ENCODE data around the gene IL12RB2. TPM values are rescaled to one million over a fixed set of nuclear protein-coding genes. Genes with fewer than 3 reads are reported as not detected.
A peak's percentile ranks its signal among the peaks of the same experiment; 100 is the strongest.
"Not testable (repeated sequence)": the region's sequence is repeated elsewhere in the genome, so short reads cannot be mapped to it uniquely, and the experiment has no call there.

Gene IL12RB2
- total RNA-seq, 3 donors from 2014 or later, result 75.9 to 87.4 (median 81.2) TPM

DNA sequence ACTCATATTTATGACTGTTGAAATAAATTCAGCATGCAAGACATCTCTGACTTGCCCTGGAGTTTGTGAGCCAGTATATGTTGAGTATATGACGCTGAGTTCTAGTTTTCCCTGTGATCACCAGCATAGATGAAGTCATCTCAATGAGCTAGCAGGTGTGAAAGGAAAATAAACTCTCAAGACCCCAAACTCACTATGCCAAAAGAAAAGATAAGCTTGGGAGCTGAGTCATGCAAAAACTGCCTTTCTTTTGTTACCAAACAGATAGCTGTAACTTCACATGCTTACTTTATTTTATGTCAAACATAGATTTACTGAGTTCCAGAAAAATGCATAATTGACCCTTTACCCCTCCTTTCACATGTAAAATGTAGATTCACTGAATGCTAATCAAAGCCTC, 69.6 kb downstream of the IL12RB2 start:
- H3K36me3 Mint-ChIP-seq (ENCODE audit: insufficient read depth), result peaks cover 35% of the 10 kb centered on the region

DNA sequence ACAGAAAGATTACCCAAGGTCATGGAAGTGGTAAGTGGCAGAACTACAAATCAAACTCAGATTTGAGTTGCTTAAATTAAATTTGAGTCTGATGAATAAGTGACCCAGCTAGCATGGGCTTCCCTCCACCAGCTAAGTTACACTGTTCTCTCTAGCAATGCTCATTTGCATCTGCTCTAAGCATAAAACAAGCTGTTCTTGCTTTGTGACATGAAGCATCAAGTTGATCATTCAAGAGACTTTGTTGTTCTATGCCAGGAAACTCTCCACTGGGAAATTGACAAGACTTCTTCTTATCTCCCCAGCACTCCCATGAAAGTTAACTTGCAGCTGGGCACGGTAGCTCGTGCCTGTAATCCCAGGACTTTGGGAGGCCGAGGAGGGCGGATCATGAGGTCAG, 73.5 kb downstream of the IL12RB2 start:
- Mint-ChIP-seq H3K4me3 (no peak overlapping the region), H3K9me3 (peaks cover 18% of the 10 kb centered on the region), H3K4me1 (ENCODE audit: low read depth) (no peaks in the 10 kb centered on the region), H3K36me3 (ENCODE audit: insufficient read depth) (peaks cover 57% of the 10 kb centered on the region), H3K27me3 (ENCODE audit: low read depth) (no peaks in the 10 kb centered on the region)
- DNase-seq (no peak), ATAC-seq (no peak)

More for the DNA sequence above, 69.6 kb downstream of the IL12RB2 start:
- Mint-ChIP-seq H3K27me3 (ENCODE audit: low read depth) (no peaks in the 10 kb centered on the region), H3K4me1 (ENCODE audit: low read depth) (no peaks in the 10 kb centered on the region), H3K9me3 (no peaks in the 10 kb centered on the region), H3K4me3 (no peak overlapping the region)
- no peak for DNase-seq
- ATAC-seq, result no peak

DNA sequence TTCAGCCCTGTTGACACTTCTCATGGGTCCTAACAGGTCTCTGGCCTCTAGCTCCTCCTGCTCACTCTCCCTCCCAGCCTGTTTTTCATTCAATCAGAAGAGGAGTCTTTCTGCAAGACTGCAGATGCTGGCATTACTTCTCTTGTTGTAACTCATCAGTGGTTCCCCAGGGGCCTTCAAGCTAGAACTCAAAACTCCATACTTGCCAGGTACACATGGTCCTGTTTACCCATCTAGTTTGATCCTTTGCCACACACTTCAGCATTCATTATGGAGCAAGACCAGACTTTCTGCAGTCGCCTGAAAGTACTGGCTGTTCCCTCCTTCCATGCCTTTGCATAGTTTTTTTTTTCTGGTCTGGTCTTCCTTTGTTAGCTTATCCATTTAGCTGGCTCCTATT, 74.6 kb downstream of the IL12RB2 start:
- Mint-ChIP-seq H3K4me1 (ENCODE audit: low read depth) (no peaks in the 10 kb centered on the region), H3K27me3 (ENCODE audit: low read depth) (no peaks in the 10 kb centered on the region), H3K9me3 (peaks cover 18% of the 10 kb centered on the region), H3K36me3 (ENCODE audit: insufficient read depth) (peaks cover 50% of the 10 kb centered on the region), H3K4me3 (no peak overlapping the region)
- DNase-seq (no peak), ATAC-seq (no peak)

DNA sequence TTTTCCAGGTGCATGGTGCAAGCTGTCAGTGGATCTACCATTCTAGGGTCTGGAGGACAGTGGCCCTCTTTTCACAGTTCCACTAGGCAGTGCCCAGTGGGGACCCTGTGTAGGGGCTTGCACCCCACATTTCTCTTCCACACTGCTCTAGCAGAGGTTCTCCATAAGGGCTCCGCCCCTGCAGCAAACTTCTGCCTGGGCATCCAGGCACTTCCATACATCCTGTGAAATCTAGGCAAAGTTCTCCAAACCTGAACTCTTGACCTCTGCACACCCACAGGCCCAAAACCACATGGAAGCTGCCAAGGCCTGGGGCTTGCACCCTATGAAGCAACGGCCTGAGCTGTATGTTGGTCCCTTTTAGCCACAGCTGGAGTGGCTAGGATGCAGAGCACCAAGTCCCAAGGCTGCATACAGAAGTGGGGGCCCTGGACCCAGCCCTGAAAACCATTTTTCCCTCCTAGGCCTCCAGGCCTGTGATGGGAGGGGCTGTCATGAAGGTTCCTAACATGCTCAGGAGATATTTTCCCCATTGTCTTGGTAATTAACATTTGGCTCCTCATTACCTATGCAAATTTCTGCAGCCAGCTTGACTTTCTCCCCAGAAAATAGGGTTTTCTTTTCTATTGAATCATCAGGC, 76.4 kb downstream of the IL12RB2 start:
- DNase-seq (no peak), ATAC-seq (no peak)
- no peaks in the 10 kb centered on the region for H3K27me3 Mint-ChIP-seq (ENCODE audit: low read depth)
- H3K9me3 Mint-ChIP-seq, result peaks cover 18% of the 10 kb centered on the region
- H3K4me3 Mint-ChIP-seq, result no peak overlapping the region
- H3K36me3 Mint-ChIP-seq (ENCODE audit: insufficient read depth), result peaks cover 50% of the 10 kb centered on the region
- no peaks in the 10 kb centered on the region for H3K4me1 Mint-ChIP-seq (ENCODE audit: low read depth)

DNA sequence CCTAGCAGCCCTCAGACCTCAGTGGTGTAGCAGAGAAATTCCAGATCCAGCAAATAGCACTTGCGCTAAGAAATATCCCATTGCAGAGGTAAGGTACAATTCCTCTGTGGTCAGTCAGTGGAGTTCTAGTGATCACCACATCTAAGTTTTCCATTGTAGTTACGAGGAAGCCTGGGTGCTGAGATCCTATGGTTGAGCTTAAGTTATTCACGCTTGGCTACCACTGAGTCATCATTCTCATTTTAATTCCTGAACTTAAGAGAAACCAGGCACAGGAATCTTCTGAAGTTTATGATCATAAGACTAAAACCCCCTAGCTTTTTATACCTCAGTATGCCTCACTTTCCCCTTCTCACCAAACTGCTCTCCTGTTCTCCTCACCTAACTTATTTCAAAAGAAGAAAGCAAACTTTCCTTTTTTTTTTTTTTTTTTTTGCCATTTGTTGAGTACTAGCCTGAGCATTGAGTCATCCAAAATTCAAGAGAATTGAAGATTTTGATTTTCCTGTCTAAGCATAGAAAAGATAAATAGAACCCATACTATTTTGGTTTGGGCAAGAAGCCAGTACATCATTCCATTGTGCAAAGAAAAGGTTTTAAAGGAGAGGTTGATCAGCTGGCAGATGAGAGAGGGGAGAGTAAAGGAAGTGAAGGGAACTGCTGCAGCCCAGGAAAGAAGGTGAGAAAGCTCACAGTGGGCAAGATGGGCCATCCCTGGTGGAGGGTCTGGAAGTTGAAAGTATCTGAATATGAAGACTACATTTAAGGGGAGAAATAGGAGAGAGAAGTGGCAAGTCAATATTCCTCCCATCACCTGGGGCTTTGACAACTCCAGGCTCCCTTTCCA, 82.6 kb downstream of the IL12RB2 start:
- H3K4me3 Mint-ChIP-seq, result no peak overlapping the region
- DNase-seq (no peak), ATAC-seq (no peak)
- H3K36me3 Mint-ChIP-seq (ENCODE audit: insufficient read depth), result peaks cover 38% of the 10 kb centered on the region
- no peaks in the 10 kb centered on the region for H3K9me3 Mint-ChIP-seq
- no peaks in the 10 kb centered on the region for H3K4me1 Mint-ChIP-seq (ENCODE audit: low read depth)
- H3K27me3 Mint-ChIP-seq (ENCODE audit: low read depth), result no peaks in the 10 kb centered on the region

DNA sequence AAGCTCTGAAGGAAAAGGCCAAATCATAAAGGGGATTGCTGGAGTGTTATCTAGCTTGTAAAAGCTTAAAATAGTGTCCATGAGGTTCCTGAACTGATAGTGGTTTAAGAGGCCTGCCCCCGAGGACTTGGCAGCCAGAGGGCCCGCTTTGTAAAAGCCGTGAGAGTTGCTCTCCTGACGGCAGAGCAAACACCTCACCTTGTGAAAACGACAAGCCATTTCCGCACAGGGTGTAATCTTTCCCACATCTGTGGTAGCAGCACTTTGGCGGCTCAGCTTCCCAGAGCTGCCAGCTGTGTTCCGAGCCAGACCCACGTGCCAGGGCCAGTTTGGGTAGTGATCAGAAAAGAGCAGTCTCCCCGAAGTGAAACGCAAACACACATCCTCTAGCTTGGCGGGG, 85.6 kb downstream of the IL12RB2 start:
- Mint-ChIP-seq H3K36me3 (ENCODE audit: insufficient read depth) (peaks cover 54% of the 10 kb centered on the region), H3K4me1 (ENCODE audit: low read depth) (no peaks in the 10 kb centered on the region), H3K4me3 (no peak overlapping the region), H3K27me3 (ENCODE audit: low read depth) (no peaks in the 10 kb centered on the region), H3K9me3 (no peaks in the 10 kb centered on the region)
- ATAC-seq, result no peak
- no peak for DNase-seq

DNA sequence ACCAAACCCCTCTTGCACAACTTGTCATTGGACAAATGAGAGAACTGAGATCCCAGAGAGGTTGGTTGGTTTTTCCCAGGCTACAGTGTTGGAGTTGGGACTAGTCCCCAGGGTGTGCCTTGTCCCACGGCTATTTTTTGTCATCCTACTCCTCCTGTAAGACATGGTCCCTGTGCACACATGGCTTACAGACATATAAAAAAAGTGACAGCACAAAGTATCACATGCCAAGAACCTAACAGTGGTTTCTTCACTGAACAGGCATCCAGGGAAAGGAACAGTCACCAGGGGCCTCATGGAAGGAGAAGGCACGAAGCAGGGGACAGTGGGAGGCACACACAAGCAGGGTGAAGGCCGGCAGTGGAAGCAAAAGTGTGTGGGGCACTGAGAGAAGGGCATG, 86.1 kb downstream of the IL12RB2 start:
- no peaks in the 10 kb centered on the region for H3K27me3 Mint-ChIP-seq (ENCODE audit: low read depth)
- ATAC-seq (no peak), DNase-seq (no peak)
- no peak overlapping the region for H3K4me3 Mint-ChIP-seq
- no peaks in the 10 kb centered on the region for H3K4me1 Mint-ChIP-seq (ENCODE audit: low read depth)
- H3K9me3 Mint-ChIP-seq, result no peaks in the 10 kb centered on the region
- H3K36me3 Mint-ChIP-seq (ENCODE audit: insufficient read depth), result peaks cover 55% of the 10 kb centered on the region

DNA sequence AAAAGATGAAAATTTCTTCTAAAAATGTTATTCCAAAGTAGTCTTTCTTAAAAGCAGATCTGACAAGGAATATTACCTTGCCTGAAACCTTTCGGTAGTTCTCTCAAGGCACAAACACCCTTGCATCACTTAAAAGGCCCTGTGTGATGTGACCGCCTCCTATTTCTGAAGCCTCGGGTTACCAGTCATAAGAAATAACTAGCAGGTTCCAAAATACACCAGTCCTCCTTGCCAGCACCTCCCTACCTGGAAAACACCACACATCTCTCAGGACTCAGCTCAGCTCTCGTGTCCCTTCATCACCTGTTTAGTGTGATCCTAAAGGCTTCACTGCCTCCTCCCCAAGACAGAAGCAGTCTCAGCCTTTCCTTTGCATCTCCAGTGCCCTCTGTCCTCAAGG, 86.9 kb downstream of the IL12RB2 start:
- DNase-seq (no peak), ATAC-seq (no peak)
- H3K36me3 Mint-ChIP-seq (ENCODE audit: insufficient read depth), result peaks cover 53% of the 10 kb centered on the region
- H3K27me3 Mint-ChIP-seq (ENCODE audit: low read depth), result no peaks in the 10 kb centered on the region
- peaks cover 4% of the 10 kb centered on the region for H3K4me1 Mint-ChIP-seq (ENCODE audit: low read depth)
- no peaks in the 10 kb centered on the region for H3K9me3 Mint-ChIP-seq
- H3K4me3 Mint-ChIP-seq, result no peak overlapping the region

DNA sequence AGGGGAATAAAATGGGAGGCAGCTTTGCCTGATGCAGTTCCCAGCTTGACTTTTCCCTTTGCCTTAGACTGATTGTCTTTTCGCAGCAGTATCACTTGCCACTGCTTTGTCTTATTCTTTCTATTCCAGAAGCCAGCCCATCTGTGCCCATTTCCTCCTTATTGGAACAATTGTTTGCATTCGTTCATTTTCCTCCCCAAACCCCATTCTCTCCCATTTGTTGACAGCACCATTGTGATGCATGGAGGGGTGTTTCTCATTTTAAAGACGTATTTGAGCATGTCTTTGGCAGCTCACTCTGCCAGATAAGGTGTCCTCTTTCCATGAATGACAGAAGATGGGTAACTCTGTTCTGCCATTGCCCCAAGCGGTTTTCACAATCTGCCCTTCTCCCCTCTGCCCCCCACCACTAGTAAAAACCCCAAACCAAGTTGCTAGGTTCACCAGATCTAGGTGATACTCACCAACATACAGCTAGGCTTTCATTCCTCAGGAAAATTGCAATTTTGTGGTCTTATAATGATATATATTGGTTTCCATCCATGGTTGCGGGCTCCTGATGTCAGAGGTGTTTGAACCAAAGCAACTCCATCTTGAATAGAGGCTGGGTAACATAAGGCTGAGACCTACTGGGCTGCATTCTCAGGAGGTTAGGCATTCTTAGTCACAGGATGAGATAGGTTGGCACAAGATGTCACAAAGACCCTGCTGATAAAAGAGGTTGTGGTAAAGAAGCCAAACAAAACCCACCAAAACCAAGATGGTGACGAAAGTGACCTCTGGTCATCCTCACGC, 91.7 kb downstream of the IL12RB2 start:
- ATAC-seq (peak; percentile 5 to 16), DNase-seq (no peak)
- H3K4me3 Mint-ChIP-seq, result no peak overlapping the region
- no peaks in the 10 kb centered on the region for H3K27me3 Mint-ChIP-seq (ENCODE audit: low read depth)
- H3K36me3 Mint-ChIP-seq (ENCODE audit: insufficient read depth), result peaks cover 26% of the 10 kb centered on the region
- H3K9me3 Mint-ChIP-seq, result no peaks in the 10 kb centered on the region
- peaks cover 11% of the 10 kb centered on the region for H3K4me1 Mint-ChIP-seq (ENCODE audit: low read depth)

DNA sequence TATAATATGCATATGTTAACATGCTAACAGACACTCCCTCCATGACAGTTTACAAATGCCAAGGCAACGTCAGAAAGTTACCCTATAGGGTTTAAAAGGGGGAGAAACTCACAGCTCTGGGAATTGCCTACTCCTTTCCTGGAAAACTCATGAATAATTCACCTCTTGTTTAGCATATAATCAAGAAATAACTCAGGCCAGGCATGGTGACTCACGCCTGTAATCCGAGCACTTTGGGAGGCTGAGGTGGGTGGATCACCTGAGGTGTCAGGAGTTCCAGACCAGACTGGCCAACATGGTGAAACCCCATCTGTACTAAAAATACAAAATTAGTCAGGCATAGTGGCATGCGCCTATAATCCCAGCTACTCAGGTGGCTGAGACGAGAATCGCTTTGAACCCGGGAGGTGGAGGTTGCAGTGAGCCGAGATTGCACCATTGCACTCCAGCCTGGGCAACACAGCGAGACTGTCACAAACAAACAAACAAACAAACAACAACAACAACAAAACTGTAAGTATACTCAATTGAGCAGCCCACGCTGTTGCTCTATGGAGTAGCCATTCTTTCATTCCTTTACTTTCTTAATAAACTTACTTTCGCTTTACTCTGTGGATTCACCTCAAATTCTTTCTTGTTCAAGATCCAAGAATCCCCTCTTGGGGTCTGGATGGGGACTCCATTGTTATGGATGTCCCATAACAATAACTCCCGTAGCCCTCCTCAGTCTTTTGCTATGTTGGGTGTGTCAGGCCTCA, 92.5 kb downstream of the IL12RB2 start:
- peaks cover 28% of the 10 kb centered on the region for H3K36me3 Mint-ChIP-seq (ENCODE audit: insufficient read depth)
- not testable (repeated sequence) for H3K9me3 Mint-ChIP-seq; H3K4me3 Mint-ChIP-seq; DNase-seq; H3K27me3 Mint-ChIP-seq (ENCODE audit: low read depth)
- peaks cover 11% of the 10 kb centered on the region for H3K4me1 Mint-ChIP-seq (ENCODE audit: low read depth)
- ATAC-seq, result peak; percentile 70 to 75

DNA sequence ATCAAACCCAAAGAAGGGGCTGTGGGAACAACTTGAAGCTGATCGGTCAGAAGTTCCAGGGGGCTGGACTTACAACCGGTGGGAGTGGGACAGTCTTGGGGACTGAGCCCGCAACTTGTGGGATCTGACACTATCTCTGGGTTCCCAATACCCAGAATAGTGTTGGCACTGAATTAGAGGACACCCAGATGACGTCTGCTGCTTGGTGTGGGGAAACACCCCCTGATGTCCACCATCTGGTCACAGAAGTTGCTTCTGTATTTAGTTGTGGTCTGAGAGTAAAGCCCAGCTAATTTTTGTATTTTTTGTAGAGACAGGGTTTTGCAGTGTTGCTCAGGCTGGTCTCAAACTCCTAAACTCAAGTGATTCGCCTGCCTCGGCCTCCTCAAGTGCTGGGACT, 93.8 kb downstream of the IL12RB2 start:
- Mint-ChIP-seq H3K27me3 (ENCODE audit: low read depth) (no peaks in the 10 kb centered on the region), H3K36me3 (ENCODE audit: insufficient read depth) (peaks cover 16% of the 10 kb centered on the region), H3K4me3 (no peak overlapping the region), H3K9me3 (no peaks in the 10 kb centered on the region), H3K4me1 (ENCODE audit: low read depth) (peaks cover 11% of the 10 kb centered on the region)
- ATAC-seq, result no peak
- no peak for DNase-seq

DNA sequence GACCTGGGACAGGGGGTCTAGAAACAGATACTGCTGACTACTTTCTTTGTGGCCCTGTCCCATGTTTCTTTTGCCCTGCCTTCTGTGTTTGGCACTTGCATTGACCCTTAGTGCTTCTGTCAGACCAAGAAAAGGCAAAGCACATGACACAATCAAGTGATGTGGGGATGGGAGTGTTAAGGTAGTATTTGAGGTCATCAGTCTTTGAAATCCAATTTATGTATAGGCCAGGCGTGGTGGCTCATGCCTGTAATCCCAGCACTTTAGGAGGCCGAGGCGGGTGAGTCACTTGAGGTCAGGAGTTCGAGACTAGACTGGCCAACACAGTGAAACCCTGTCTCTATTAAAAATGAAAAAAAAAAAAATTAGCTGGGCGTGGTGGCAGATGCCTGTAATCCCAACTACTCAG, 96.5 kb downstream of the IL12RB2 start:
- Mint-ChIP-seq H3K36me3 (ENCODE audit: insufficient read depth) (peaks cover 6% of the 10 kb centered on the region), H3K4me1 (ENCODE audit: low read depth) (peaks cover 10% of the 10 kb centered on the region), H3K9me3 (no peaks in the 10 kb centered on the region), H3K4me3 (no peak overlapping the region), H3K27me3 (ENCODE audit: low read depth) (no peaks in the 10 kb centered on the region)
- ATAC-seq (no peak), DNase-seq (no peak)

DNA sequence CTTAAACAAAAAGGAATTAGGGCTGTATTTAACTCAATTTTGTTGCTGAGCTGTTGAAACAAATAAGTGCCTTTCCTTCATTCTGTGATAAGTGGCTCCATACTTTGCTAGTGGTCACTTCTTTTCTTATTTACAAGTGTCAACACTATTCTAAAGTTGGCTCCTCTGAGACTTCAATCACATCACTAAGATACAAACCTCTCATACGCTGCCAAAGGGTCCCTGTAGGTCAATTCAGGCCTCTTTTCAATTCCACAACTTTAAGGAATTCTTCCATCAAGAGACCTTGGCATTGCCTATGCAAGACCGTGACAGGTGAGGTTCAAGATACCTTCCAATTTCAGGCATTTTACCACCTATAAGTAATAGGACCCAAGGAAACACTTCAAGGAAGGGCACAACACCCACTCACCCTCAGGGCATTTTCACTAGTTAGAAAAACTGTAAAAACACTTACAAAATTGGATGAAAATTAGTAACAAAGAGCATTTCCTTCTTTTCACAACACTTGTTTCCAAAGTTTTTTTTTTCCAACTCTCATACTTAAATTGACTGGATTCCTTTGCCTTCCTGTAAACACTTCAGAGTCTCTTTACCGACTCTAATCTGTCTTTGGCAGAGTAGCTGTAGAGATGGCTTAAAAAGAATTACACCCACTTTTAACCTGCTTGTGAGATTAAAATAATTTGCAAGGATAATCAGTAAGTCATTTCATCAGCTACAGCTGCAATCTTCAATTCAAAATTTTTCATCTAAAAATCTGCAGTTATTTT, 98.0 kb downstream of the IL12RB2 start:
- Mint-ChIP-seq H3K4me1 (ENCODE audit: low read depth) (peaks cover 9% of the 10 kb centered on the region), H3K4me3 (no peak overlapping the region), H3K9me3 (no peaks in the 10 kb centered on the region), H3K27me3 (ENCODE audit: low read depth) (no peaks in the 10 kb centered on the region), H3K36me3 (ENCODE audit: insufficient read depth) (peaks cover 19% of the 10 kb centered on the region)
- DNase-seq, result no peak
- ATAC-seq, result no peak

All from activated T-cell treated with anti-CD3 and anti-CD28 coated beads, Interleukin-2, amount 50 U/mL, for 4 hours (primary cell).